Panc1 (cell line): ENCODE results near the gene RRP8. TPM values are rescaled to one million over a fixed set of nuclear protein-coding genes. Genes with fewer than 3 reads are reported as not detected.

Experiments
- ATAC-seq: fragments of 200-7000 bp; cut with Tn5 transposase; 2 replicates; pipeline ENCODE4 v1.9.1; 2020; ENCODE audit warnings: mild to moderate bottlenecking, moderate library complexity
- BruUV-seq: library from RNA; stranded (reverse); fragments of 400-500 nt; replicated peaks from 2 replicates; lab custom pipeline; 2021; lab: Mats Ljungman, UMichigan
- CTCF ChIA-PET: fragments of 300-600 bp; sonication (Branson Sonifier 250); formaldehyde crosslinking; loops from one replicate; lab custom pipeline; 2022; ENCODE audit warnings: antibody characterized with exemption; lab: Charles Lee
- POLR2A ChIA-PET: fragments of 300-600 bp; sonication (Branson Sonifier 250); formaldehyde crosslinking; loops from one replicate; lab custom pipeline; 2022; ENCODE audit warnings: antibody characterized with exemption; lab: Charles Lee
- DNase-seq: peaks from one replicate; pipeline ENCODE4 v3.0.0-alpha.2; 2010; ENCODE audit warnings: low read depth, low spot score
- H3K27ac ChIP-seq: 2 replicates; pipeline ENCODE4 v1.5.1; 2011; ENCODE audit warnings: mild to moderate bottlenecking, low read length, inconsistent platforms
- H3K27me3 ChIP-seq: fragments of 200-500 bp; sonication (Bioruptor generic); 2 replicates; pipeline ENCODE4 v1.6.0; 2014; ENCODE audit warnings: low read length, inconsistent platforms; ENCODE audit not compliant: control insufficient read depth, insufficient read depth
- H3K36me3 ChIP-seq: fragments of 200-500 bp; sonication (Bioruptor generic); 2 replicates; pipeline ENCODE4 v1.5.1; 2014; ENCODE audit warnings: inconsistent platforms, mild to moderate bottlenecking, low read length, moderate library complexity; ENCODE audit not compliant: control insufficient read depth, insufficient read depth
- H3K4me1 ChIP-seq: 2 replicates; pipeline ENCODE4 v1.5.1; 2011; ENCODE audit warnings: inconsistent platforms, mild to moderate bottlenecking, low read length, moderate library complexity; ENCODE audit not compliant: control insufficient read depth, insufficient read depth
- H3K4me3 ChIP-seq, 2 experiments: 2 replicates each; pipeline ENCODE4 v1.5.1; 2011 to 2012; ENCODE audit warnings: low read depth in 2 of 2, low read length in 2 of 2, mild to moderate bottlenecking in 2 of 2, inconsistent platforms in 1 of 2, moderate library complexity in 1 of 2
- H3K9me3 ChIP-seq: fragments of 200-500 bp; sonication (Bioruptor generic); 2 replicates; pipeline ENCODE4 v1.5.1; 2014; ENCODE audit warnings: low read depth, mild to moderate bottlenecking, inconsistent platforms, low read length, moderate library complexity; ENCODE audit not compliant: control insufficient read depth, insufficient read depth
- POLR2AphosphoS5 ChIP-seq: IDR thresholded peaks from 2 replicates; pipeline ENCODE4 v1.6.1; 2012; ENCODE audit warnings: mild to moderate bottlenecking, low read depth, low read length, moderate library complexity
- SIN3A ChIP-seq: IDR thresholded peaks from 2 replicates; pipeline ENCODE4 v1.6.1; 2012; ENCODE audit warnings: low read depth, mild to moderate bottlenecking, low read length, moderate library complexity, borderline replicate concordance; ENCODE audit not compliant: insufficient read depth
- TCF7L2 ChIP-seq: IDR thresholded peaks from 2 replicates; pipeline ENCODE4 v1.6.1; 2011; ENCODE audit warnings: mild to moderate bottlenecking, low read depth, low read length, inconsistent platforms
- in situ Hi-C: cut with HindIII; loops from 2 replicates; pipeline ENCODE4 v1.10.0; 2016; ENCODE audit warnings: low sequenced_read_pairs, low pct_unique_long_range_greater_than_20kb
- intact Hi-C: fragments of 100-400 bp; cut with micrococcal nuclease; formaldehyde crosslinking; loops from one replicate; pipeline ENCODE4 v1.10.0; 2022; ENCODE audit not compliant: unreplicated experiment
- total RNA-seq: library from RNA; stranded (reverse); gene quantifications from one replicate; pipeline ENCODE4 v1.2.1, GENCODE V29; 2021; ENCODE audit not compliant: unreplicated experiment
- TF ChIP-seq, protein P1 (sequence below), 2 experiments: IDR thresholded peaks; 2 replicates each; pipeline ENCODE4 v1.6.1; 2011 to 2012; ENCODE audit warnings: low read depth in 2 of 2, control low read depth in 1 of 2, low read length in 1 of 2, mild to moderate bottlenecking in 1 of 2, moderate library complexity in 1 of 2; ENCODE audit not compliant: insufficient read depth in 1 of 2
- TF ChIP-seq, protein P2 (sequence below): fragments of 450-650 bp; IDR thresholded peaks from 2 replicates; pipeline ENCODE4 v1.5.1; 2017; ENCODE audit warnings: mild to moderate bottlenecking

Gene RRP8
- total RNA-seq, 1 experiment from 2014 or later = 23.1 TPM

DNA sequence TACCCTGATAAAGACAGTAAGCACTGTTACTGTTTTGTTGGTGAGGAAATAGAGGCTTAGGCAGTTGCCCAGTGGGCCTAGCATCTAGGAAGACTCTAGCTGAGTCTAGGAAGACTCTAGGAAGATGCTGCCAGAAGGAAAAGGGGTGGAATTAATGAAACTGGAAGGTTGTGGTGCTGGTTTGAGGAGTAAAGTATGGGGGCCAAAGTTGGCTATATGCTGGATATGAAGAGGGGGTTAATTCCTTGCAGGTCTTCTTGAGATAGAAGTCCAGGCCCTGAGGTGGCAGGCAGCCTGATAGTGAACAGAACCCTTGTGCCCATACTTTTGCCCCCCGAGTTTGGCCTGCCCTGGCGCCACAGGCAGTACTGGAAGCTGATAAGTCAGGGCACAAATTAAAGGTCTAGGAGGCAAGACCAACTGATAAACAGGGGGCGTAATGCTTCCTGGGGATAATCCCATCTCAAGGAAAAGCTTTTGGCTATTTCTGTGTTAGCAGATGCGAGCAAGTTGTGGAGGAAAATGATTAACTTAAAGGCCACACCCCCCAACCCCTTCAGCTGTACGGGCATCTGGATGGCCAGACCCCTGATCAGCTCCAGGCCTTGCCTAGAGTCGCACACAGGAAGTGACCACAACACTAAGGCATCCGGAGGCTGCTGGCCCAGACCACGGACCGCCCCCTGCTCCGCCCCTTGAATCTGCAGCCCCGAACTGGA, 3.2 kb upstream of the RRP8 start:
- peak overlapping the region; percentile 98 for H3K27ac ChIP-seq
- no peaks in the 10 kb centered on the region for H3K27me3 ChIP-seq
- H3K4me1 ChIP-seq = peaks cover 57% of the 10 kb centered on the region
- in situ Hi-C loops (no loop called here), intact Hi-C loops (loop anchor here (10.0 kb wide), 1 partner anchor 232 kb away; no protein-coding TSS in a partner anchor)
- peaks cover 29% of the 10 kb centered on the region for H3K36me3 ChIP-seq
- no TSS peak for BruUV-seq
- ChIA-PET POLR2A (no interaction called here), CTCF (interaction anchor here (1.0 to 1.1 kb wide), 2 partner anchors 75 to 148 kb away, joined by 3 to 7 read pairs; no protein-coding TSS in a partner anchor)
- H3K4me3 ChIP-seq = peak overlapping the region; percentile 2 to 34; a peak in 3 of 4 replicates
- peak; percentile 92 for DNase-seq
- TF ChIP-seq POLR2AphosphoS5 = peak; percentile 75
- TF ChIP-seq, protein P1, sequence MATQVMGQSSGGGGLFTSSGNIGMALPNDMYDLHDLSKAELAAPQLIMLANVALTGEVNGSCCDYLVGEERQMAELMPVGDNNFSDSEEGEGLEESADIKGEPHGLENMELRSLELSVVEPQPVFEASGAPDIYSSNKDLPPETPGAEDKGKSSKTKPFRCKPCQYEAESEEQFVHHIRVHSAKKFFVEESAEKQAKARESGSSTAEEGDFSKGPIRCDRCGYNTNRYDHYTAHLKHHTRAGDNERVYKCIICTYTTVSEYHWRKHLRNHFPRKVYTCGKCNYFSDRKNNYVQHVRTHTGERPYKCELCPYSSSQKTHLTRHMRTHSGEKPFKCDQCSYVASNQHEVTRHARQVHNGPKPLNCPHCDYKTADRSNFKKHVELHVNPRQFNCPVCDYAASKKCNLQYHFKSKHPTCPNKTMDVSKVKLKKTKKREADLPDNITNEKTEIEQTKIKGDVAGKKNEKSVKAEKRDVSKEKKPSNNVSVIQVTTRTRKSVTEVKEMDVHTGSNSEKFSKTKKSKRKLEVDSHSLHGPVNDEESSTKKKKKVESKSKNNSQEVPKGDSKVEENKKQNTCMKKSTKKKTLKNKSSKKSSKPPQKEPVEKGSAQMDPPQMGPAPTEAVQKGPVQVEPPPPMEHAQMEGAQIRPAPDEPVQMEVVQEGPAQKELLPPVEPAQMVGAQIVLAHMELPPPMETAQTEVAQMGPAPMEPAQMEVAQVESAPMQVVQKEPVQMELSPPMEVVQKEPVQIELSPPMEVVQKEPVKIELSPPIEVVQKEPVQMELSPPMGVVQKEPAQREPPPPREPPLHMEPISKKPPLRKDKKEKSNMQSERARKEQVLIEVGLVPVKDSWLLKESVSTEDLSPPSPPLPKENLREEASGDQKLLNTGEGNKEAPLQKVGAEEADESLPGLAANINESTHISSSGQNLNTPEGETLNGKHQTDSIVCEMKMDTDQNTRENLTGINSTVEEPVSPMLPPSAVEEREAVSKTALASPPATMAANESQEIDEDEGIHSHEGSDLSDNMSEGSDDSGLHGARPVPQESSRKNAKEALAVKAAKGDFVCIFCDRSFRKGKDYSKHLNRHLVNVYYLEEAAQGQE (IDR thresholded peaks at IDR 0.05; ENCODE audit: insufficient read depth in 1 of 2, low read depth in 2 of 2, low read length in 1 of 2) = no peak
- ATAC-seq = peak; percentile 80
- H3K9me3 ChIP-seq = no peaks in the 10 kb centered on the region

DNA sequence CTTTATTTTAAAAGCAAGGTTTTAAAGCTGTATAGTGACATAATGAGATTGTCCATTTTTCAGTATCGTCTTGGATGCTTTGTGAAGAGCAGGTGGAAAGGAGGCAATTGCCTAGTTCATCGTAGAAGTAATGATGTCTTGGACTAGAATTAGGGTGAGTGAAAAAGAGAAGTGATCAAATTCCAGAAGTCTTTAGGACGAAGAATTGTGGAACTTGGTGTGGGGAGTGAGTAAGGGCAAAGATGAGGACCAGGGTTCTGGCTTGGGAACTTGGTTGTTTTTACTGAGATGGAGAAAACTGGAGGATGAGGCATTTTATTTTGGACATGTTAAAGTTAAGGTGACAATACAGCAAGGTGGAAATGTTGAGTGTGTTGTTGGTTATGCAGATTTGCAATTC, 1.4 kb upstream of the RRP8 start:
- no peaks in the 10 kb centered on the region for H3K9me3 ChIP-seq
- ATAC-seq (no peak), DNase-seq (no peak)
- TF ChIP-seq, protein P1 (IDR thresholded peaks at IDR 0.05; ENCODE audit: insufficient read depth in 1 of 2, low read depth in 2 of 2, low read length in 1 of 2) = no peak
- TF ChIP-seq POLR2AphosphoS5 (no peak), TCF7L2 (no peak), SIN3A (no peak)
- TF ChIP-seq, protein P2, sequence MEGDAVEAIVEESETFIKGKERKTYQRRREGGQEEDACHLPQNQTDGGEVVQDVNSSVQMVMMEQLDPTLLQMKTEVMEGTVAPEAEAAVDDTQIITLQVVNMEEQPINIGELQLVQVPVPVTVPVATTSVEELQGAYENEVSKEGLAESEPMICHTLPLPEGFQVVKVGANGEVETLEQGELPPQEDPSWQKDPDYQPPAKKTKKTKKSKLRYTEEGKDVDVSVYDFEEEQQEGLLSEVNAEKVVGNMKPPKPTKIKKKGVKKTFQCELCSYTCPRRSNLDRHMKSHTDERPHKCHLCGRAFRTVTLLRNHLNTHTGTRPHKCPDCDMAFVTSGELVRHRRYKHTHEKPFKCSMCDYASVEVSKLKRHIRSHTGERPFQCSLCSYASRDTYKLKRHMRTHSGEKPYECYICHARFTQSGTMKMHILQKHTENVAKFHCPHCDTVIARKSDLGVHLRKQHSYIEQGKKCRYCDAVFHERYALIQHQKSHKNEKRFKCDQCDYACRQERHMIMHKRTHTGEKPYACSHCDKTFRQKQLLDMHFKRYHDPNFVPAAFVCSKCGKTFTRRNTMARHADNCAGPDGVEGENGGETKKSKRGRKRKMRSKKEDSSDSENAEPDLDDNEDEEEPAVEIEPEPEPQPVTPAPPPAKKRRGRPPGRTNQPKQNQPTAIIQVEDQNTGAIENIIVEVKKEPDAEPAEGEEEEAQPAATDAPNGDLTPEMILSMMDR = no peak
- intact Hi-C loops (loop anchor here (10.0 kb wide), 1 partner anchor 230 kb away; no protein-coding TSS in a partner anchor), in situ Hi-C loops (no loop called here)
- ChIA-PET POLR2A (interaction anchor here (0.6 to 0.8 kb wide), 2 partner anchors 17 to 74 kb away, joined by 3 to 8 read pairs; no protein-coding TSS in a partner anchor), CTCF (interaction anchor here (1.2 to 1.3 kb wide), 2 partner anchors 74 to 78 kb away, joined by 3 to 7 read pairs; partner anchors contain the start of gene MRPL17)
- H3K4me3 ChIP-seq = peak overlapping the region; percentile 95 to 98
- peaks cover 46% of the 10 kb centered on the region for H3K4me1 ChIP-seq
- H3K27ac ChIP-seq = peak overlapping the region; percentile 98
- peaks cover 16% of the 10 kb centered on the region for H3K36me3 ChIP-seq
- no peaks in the 10 kb centered on the region for H3K27me3 ChIP-seq
- BruUV-seq = TSS peak; percentile 72
